Glomerular visceral epithelial cell (primary cell): ENCODE measurements around the gene NAXE.
"Not testable (repeated sequence)": the region's sequence is repeated elsewhere in the genome, so short reads cannot be mapped to it uniquely, and the experiment has no call there.

ENCODE experiments used
- DNase-seq: peaks from one replicate; pipeline ENCODE4 v3.0.0-alpha.2; 2016; ENCODE audit errors: extremely low spot score

The NAXE gene

GRCh38 chr1:156591432-156592157 lies at the start of gene NAXE:
Gene NAXE, plus strand, starts transcription at chr1:156591776. Its CDS starts 29 bp downstream, at chr1:156591805.
- peak; percentile 80 for DNase-seq

- DNase-seq = no peak
Measured at GRCh38 chr1:156543066-156543465, 48.5 kb upstream of the NAXE start.

GRCh38 chr1:156544592-156545102 lies 46.9 kb upstream of the NAXE start:
- DNase-seq = no peak

DNA sequence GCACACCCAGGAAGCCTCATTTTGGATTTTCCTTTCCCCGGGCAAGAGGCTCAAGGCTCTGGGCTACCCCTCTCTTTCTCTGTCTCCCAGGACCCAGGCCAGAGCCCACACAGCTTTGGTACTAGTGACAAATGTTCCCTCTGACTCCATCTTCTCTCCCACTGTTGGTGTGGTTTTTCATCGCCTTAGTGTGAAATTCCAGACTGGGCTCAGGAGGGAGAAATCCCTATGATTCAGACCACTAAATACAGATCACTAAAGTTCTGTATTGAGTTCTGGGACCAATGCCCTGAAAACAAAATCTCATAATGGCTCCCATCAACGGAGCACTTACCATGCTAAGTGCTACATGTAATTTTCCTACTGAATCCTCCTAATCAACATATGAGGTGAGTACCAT lies 45.3 kb upstream of the NAXE start:
- no peak for DNase-seq

DNA sequence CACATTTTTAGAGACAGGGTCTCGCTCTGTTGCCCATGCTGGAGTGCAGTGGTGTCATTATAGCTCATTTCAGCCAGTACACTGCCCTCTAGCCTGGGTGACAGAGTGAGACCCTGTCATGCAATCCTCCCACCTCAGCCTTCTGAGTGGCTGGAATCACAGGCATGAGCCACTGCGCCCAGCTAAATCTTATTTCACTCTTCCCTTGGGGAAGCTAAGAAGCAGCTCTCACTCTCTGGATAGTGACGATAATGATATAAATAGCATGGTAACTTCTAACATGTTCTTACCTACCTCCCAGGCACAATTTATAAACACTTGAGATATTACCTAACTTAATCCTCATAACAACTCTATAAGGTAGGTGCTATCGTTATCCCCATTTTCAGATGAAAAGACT lies 44.1 kb upstream of the NAXE start:
- DNase-seq = no peak

- DNase-seq = no peak
Measured at GRCh38 chr1:156547982-156548381, 43.6 kb upstream of the NAXE start.

GRCh38 chr1:156549390-156549789 lies 42.2 kb upstream of the NAXE start:
- DNase-seq = no peak

- DNase-seq = no peak
Measured at GRCh38 chr1:156549831-156550230, 41.7 kb upstream of the NAXE start.

DNA sequence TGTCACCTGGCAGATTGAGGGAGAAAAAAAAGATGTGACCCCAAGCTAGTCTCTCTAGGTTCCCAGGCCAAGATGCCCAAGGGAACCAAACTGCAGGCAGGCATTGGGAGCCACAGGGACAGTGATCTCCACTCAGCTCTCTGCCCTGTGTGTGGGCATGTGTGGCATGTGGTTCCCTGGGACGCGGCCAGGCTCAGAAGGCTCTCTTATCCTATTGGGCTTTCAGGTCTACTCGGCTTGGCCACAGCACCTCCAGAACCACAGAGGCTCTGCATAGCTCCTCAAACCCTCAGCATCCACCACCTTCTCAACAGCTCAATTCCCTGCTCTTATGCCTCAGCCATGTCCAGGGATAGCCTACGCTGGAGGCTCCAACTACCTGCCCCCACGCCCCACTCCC lies 41.2 kb upstream of the NAXE start:
- no peak for DNase-seq

DNA sequence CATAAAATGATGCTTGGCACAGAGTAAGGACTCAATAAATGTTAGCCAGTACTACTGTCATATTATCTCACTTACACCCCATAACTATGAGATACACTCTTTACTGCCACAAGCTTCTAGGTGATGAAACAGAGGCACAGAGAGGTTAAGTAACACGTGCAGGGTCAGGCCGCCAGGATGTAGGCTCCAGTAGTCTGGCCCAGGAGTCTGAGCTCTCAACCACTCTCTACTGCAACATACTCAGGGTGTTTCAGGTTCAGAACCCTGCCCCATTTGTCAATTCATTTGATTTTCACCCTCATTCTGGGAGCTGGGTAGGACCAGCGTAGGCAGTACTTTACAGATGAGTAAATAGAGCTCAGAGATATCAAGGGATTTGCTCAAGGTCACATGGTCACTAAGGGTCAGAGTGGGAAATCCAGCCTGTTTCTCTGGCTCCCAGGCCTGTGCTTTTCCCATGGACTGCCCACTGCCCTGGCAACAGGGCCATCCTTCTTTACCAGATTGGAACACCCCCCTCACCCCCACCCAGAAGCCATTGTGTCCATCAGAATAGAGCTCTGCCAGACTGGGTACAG lies 40.4 kb upstream of the NAXE start:
- no peak for DNase-seq

GRCh38 chr1:156551869-156552268 lies 39.7 kb upstream of the NAXE start:
- DNase-seq = peak; percentile 61

- no peak for DNase-seq
Measured at GRCh38 chr1:156552518-156552917, 39.1 kb upstream of the NAXE start.

DNA sequence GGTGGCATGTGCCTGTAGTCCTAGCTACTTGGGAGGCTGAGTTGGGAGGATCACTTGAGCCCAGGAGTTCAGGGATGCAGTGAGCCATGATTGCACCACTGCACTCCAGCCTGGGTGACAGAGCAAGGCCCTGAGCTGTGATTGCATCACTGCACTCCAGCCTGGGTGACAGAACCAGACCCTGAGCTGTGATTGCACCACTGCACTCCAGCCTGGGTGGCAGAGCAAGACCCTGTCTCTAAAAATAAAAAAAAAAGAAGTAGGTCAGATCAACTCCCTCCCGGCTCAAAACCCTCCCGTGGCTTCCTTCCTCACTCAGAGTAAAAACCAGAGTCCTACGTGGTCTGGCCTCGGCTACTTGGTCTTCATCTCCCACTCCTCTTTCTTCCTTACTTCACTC lies 38.6 kb upstream of the NAXE start:
- not testable (repeated sequence) for DNase-seq

DNA sequence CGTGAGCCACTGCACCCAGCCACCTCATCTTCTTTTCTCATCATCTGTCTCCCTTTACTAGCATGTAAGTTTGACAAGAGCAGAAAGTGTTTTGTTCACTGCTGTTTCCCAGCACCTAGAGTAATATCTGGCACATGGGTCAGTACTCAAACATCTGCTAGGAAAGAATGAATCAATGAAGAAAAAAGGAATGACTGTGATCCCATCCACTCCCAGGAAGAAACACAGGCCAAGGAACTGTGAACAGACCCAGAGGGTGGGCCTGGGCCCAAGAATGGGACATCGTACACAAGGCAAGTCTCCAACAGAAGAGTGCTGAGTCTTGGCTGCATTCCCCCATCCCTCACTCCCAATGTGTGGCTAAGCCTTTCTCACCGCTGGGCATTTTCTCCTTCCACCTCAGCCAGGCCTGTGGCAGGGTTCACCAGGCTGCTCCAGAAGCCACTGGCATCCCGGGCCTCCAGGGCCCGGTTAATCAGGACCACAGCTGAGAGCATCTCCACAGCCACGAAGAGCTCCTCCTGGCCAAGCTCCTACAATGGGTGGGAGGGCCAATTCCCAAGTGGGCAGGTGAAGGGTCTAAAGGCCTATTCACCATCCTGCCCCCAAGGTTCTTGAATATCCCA lies 37.6 kb upstream of the NAXE start:
- DNase-seq = no peak

DNA sequence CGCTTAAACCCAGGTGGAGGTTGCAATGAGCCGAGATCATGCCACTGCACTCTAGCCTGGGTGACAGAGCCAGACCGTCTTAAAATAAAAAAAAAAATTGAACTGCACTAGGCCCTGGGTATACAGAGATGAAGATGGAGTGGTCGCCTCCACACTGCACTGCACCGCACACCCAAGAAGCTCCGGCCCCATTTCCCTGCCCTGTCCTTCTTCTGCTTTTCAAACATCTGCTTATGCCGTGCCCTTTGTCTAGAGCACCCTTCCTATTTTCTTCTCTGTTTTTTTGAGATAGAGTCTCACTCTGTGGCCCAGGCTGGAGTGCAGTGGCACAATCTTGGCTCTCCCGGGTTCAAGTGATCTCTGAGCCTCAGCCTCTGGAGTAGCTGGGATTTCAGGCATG lies 36.6 kb upstream of the NAXE start:
- no peak for DNase-seq

- DNase-seq = no peak
Measured at GRCh38 chr1:156555715-156556114, 35.9 kb upstream of the NAXE start.

- no peak for DNase-seq
Measured at GRCh38 chr1:156556354-156556753, 35.2 kb upstream of the NAXE start.

DNA sequence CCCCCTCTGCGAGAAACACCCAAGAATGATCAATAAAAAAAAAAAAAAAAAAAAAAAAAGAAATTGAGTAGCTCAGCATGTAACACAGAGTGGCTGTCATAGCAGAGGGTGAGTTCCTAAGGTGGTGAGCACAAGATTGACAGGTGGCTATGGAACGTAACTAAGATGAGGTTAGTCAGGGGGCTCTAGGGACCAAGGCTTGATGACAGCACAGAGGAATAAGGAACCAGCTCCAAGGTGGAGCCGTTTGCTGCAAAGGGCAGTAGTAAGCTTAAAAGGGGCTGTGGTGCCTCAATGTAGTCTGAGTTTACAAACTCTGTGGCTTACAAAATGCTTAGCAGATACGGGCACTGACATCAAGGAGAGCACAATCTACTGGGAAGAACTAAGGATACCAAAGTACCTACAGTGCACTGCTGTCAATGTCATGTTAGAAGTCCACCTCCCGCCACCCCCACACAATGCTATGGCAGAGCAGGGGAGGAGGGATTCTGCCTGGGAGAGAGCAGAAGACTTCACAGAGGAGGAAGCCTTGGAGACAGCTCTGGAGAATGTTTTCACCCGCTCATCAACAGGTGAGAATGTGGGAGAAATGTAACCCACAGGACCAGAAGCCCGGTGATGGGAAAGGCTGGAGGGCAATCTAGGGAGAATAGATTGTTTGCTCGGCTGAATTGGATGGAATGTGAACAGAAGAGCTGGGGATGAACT lies 32.3 kb upstream of the NAXE start:
- no peak for DNase-seq

DNA sequence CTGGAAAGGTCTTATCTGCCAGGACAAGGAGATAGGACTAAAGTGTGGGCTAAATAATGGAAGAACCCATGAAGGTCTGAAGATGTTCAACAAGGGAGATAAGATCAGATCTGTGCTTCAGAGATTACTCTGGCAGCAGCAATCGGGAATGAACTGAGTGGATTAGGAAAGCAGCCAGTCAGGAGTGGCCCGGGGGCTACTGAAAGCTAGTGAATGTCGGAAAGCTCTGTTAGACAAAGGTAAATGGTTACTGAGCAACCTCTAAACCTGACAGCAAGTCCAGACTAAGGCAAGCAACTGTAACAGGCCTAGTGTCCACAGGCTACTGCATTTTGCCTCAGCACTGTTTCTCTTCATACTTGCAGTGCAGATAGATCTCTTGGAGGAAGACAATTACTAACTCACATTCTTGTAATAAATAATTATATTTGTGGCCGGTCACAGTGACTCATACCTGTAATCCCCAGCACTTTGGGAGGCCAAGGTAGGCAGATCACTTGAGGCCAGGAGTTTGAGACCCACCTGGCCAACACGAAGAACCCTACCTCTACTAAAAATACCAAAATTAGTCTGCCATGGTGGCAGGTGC lies 31.7 kb upstream of the NAXE start:
- DNase-seq = no peak

DNA sequence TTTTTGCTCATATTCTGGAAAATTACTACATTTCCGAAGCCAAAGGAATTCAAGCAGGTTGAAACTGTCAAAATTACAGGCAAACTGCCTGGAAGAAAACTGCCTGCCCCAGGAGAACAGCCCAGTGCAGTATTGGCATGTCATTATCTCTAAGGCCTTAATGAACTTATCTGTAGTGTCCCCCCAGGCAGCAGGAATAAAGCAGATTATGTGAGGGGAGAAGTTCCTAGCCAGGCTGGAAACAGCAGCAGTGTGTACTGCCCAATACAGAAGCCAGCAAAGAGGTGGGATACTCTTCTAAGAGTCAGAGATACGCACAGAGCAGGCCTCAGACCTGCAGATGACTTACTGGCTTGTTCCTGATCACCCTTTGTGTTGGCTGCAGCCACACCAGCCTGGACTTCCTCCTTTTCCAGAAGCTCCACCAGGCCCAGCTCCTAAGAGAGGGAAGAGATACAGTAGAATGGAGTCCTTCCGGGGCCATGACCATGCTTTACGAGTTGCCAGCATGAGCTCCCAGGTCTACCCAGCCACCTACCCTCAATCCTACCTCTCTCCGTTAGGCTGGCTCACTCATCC lies 30.9 kb upstream of the NAXE start:
- no peak for DNase-seq

- DNase-seq = no peak
Measured at GRCh38 chr1:156565519-156565918, 26.1 kb upstream of the NAXE start.

GRCh38 chr1:156566436-156566835 lies 25.1 kb upstream of the NAXE start:
- no peak for DNase-seq
